ENCODE measurements around the gene CEL. TPM values are rescaled to one million over a fixed set of nuclear protein-coding genes. Genes with fewer than 3 reads are reported as not detected.
"Not testable (repeated sequence)": the region's sequence is repeated elsewhere in the genome, so short reads cannot be mapped to it uniquely, and the experiment has no call there.

The CEL gene
- 1.9 TPM for total RNA-seq
- long read RNA-seq, partial matches to known transcripts = 0 of 1 reads
- long read RNA-seq, other reads (novel, unspliced or antisense) = 0 of 1 reads

GRCh38 chr9:133061764-133062145, at the start of gene CEL:
TSS of gene CEL (plus strand) at chr9:133061981. CDS start at chr9:133062003, 22 bp downstream.
- DNase-seq; intact Hi-C loops (cut with micrococcal nuclease); H3K4me3 ChIP-seq; H3K9me3 ChIP-seq (replicated peaks); H3K27me3 ChIP-seq (ENCODE audit: low read depth): not testable (repeated sequence)
- H3K4me1 ChIP-seq = peaks cover 49% of the 10 kb centered on the region
- H3K36me3 ChIP-seq = peaks cover 13% of the 10 kb centered on the region
- peak within 1 kb of the TSS; percentile 96 for H3K27ac ChIP-seq (replicated peaks)

DNA sequence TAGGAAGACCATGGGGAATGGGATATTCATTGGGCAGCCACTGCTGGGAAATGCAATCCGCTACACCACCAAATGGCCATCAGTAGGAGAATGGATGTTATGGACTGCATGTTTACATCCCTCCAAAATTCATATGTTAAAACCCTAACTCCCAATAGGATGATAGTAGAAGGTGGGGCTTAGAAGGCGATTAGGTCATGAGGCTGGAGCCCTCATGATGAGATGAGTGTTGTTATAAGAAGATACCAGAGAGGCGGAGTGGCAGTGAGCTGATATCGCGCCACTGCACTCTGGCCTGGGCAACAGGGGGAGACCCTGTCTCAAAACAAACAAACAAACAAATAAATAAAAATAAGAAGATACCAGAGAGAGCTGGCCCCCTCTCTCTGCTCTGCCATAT, 47.1 kb upstream of the CEL start:
- H3K9me3 ChIP-seq (replicated peaks) = peaks cover 28% of the 10 kb centered on the region
- TF ChIP-seq, protein P1, sequence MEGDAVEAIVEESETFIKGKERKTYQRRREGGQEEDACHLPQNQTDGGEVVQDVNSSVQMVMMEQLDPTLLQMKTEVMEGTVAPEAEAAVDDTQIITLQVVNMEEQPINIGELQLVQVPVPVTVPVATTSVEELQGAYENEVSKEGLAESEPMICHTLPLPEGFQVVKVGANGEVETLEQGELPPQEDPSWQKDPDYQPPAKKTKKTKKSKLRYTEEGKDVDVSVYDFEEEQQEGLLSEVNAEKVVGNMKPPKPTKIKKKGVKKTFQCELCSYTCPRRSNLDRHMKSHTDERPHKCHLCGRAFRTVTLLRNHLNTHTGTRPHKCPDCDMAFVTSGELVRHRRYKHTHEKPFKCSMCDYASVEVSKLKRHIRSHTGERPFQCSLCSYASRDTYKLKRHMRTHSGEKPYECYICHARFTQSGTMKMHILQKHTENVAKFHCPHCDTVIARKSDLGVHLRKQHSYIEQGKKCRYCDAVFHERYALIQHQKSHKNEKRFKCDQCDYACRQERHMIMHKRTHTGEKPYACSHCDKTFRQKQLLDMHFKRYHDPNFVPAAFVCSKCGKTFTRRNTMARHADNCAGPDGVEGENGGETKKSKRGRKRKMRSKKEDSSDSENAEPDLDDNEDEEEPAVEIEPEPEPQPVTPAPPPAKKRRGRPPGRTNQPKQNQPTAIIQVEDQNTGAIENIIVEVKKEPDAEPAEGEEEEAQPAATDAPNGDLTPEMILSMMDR (IDR thresholded peaks at IDR 0.05; ENCODE audit: borderline replicate concordance) = no peak
- no peaks in the 10 kb centered on the region for H3K4me1 ChIP-seq
- intact Hi-C loops (cut with micrococcal nuclease) = no loop called here
- no peak overlapping the region for H3K27ac ChIP-seq (replicated peaks)
- H3K27me3 ChIP-seq (ENCODE audit: low read depth) = peaks cover 15% of the 10 kb centered on the region
- H3K36me3 ChIP-seq = no peaks in the 10 kb centered on the region
- no peak for DNase-seq
- no peak overlapping the region for H3K4me3 ChIP-seq

GRCh38 chr9:133023117-133023890, 38.5 kb upstream of the CEL start:
- DNase-seq = no peak
- no peaks in the 10 kb centered on the region for H3K36me3 ChIP-seq
- no peaks in the 10 kb centered on the region for H3K9me3 ChIP-seq (replicated peaks)
- H3K4me1 ChIP-seq = no peaks in the 10 kb centered on the region
- TF ChIP-seq, protein P1 (IDR thresholded peaks at IDR 0.05; ENCODE audit: borderline replicate concordance) = no peak
- intact Hi-C loops (cut with micrococcal nuclease) = no loop called here
- H3K27ac ChIP-seq (replicated peaks) = no peak overlapping the region
- no peak overlapping the region for H3K4me3 ChIP-seq
- H3K27me3 ChIP-seq (ENCODE audit: low read depth) = peaks cover 3% of the 10 kb centered on the region

- no peaks in the 10 kb centered on the region for H3K9me3 ChIP-seq (replicated peaks)
- no peaks in the 10 kb centered on the region for H3K27me3 ChIP-seq (ENCODE audit: low read depth)
- no peaks in the 10 kb centered on the region for H3K36me3 ChIP-seq
- H3K27ac ChIP-seq (replicated peaks) = no peak overlapping the region
- DNase-seq = no peak
- peaks cover 23% of the 10 kb centered on the region for H3K4me1 ChIP-seq
- H3K4me3 ChIP-seq = no peak overlapping the region
- TF ChIP-seq, protein P1 (IDR thresholded peaks at IDR 0.05; ENCODE audit: borderline replicate concordance) = no peak
- intact Hi-C loops (cut with micrococcal nuclease) = no loop called here
Observed at GRCh38 chr9:133026426-133026825, 35.4 kb upstream of the CEL start.

DNA sequence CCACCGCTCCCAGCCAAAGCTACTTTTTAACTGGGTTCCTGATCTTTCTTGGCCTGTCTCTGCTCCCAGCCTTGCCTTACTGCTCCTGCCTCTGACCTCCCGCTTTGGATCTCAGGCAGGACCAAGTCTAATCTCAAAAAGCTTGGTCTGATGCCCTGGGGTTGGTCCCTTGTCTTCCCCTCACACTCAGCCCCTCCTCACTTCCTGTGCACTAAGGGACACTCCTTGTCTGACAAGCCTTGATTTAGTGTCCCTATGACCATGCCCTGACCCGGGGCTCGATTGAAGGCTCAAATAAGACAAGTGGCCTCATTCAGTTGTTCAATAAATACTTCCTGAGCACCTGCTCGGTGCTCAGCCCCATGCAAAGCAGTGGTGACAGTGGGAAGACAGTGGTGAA, 34.6 kb upstream of the CEL start:
- intact Hi-C loops (cut with micrococcal nuclease) = no loop called here

DNA sequence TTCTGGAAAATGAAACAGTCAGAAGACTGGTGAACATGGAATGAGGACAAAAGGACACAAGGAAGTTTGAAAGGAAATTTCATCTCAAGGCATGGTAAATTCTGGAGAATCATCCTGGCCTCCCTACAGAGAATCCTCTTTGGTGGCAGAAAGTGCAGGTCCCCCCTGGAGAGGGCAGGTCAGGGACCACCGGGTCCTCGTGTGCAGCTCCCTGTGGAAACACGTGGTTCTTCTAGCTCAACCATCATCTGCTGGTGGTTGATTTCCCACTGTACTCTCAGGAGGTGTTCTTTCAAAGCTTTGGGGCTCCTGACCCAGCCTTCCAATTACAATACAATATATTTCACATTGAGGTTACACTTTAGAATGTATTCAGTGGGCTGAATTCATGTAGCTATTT, 33.6 kb upstream of the CEL start:
- no peak for DNase-seq
- intact Hi-C loops (cut with micrococcal nuclease) = no loop called here

More for the DNA sequence above, 34.6 kb upstream of the CEL start:
- peaks cover 30% of the 10 kb centered on the region for H3K4me1 ChIP-seq
- H3K4me3 ChIP-seq = no peak overlapping the region
- no peaks in the 10 kb centered on the region for H3K9me3 ChIP-seq (replicated peaks)
- H3K27me3 ChIP-seq (ENCODE audit: low read depth) = no peaks in the 10 kb centered on the region
- TF ChIP-seq, protein P1 (IDR thresholded peaks at IDR 0.05; ENCODE audit: borderline replicate concordance) = no peak
- H3K36me3 ChIP-seq = no peaks in the 10 kb centered on the region
- H3K27ac ChIP-seq (replicated peaks) = no peak overlapping the region
- no peak for DNase-seq

More for the DNA sequence above, 33.6 kb upstream of the CEL start:
- H3K36me3 ChIP-seq = no peaks in the 10 kb centered on the region
- no peaks in the 10 kb centered on the region for H3K27me3 ChIP-seq (ENCODE audit: low read depth)
- TF ChIP-seq, protein P1 (IDR thresholded peaks at IDR 0.05; ENCODE audit: borderline replicate concordance) = no peak
- H3K9me3 ChIP-seq (replicated peaks) = no peaks in the 10 kb centered on the region
- no peak overlapping the region for H3K27ac ChIP-seq (replicated peaks)
- H3K4me1 ChIP-seq = peaks cover 40% of the 10 kb centered on the region
- no peak overlapping the region for H3K4me3 ChIP-seq

All from left ventricle myocardium inferior (tissue), 1 donor.